Fibroblast of the aortic adventitia (primary cell): ENCODE results near the gene PLA2G2E. TPM values are rescaled to one million over a fixed set of nuclear protein-coding genes. Genes with fewer than 3 reads are reported as not detected.

ENCODE experiments used
- DNase-seq: peaks from one replicate; pipeline ENCODE4 v3.0.0-alpha.2; 2010; ENCODE audit warnings: low read depth
- H3K4me3 ChIP-seq: 2 replicates; pipeline ENCODE4 v1.5.1; 2011; ENCODE audit warnings: low read depth, mild to moderate bottlenecking, control low read depth, low read length, moderate library complexity
- CTCF ChIP-seq: IDR thresholded peaks from 2 replicates; pipeline ENCODE4 v1.5.1; 2011; ENCODE audit warnings: mild to moderate bottlenecking, low read length, control low read depth, inconsistent platforms; ENCODE audit not compliant: insufficient read depth
- total RNA-seq: library from RNA; depleted of rRNA; stranded (reverse); fragments of >200 nt; gene quantifications from 2 replicates; pipeline ENCODE4 v1.2.3, GENCODE V29; 2012; ENCODE audit warnings: low replicate concordance

The PLA2G2E gene
- total RNA-seq, 1 donor, result not detected

DNA sequence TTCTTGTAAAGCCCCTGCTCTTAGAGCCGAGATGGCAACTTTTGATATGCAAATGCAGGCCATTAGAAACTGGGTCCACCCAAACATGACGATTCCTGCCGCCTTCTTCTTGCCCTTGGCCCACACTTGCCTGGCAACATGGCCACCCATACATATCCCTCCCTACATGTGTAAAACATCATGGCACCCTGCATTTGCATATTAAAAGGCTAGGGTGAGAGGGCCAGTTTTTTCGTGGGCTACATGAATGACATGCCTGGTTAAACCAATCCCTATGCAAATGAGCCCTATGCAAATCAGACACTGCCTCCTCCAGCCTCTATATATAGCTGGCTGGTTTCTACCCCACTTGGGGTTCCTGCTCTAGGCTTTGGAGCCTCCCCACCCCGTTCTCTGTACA lies 37.2 kb upstream of the PLA2G2E start:
- no peak for DNase-seq
- TF ChIP-seq CTCF, result no peak
- H3K4me3 ChIP-seq, result no peak overlapping the region

- no peak for TF ChIP-seq CTCF
- DNase-seq, result no peak
- no peak overlapping the region for H3K4me3 ChIP-seq
These were observed 34.4 kb upstream of the PLA2G2E start for GRCh38 chr1:19957779-19958178.

DNA sequence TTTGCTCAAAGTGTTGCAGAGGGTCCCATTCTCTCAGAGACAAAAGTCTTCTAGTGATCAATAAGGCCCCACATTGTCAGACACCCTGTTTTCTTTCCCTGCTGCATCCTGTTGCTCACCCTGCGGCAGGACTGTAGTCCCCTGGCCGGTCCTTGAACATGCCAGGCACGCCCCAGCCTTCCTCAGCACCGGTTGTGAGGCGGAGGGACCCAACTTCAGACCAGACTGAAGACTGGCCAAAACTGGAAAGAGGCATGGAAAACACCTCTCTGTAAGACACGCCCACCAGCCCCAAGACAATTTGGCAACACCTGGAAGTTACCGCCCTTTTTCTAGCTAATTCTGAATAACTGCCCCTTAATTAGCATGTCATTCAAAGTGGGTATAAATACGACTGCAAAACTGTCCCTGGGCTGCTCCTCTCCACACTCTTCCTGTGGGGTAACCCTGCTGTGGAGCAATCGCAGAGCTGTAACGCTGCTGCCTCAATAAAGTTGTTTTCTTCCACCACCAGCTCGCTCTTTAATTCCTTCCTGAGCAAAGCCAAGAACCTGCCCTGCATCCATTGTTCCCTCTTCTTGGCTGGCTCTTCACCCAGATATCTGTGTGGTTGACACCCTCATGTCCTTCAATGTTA lies 32.2 kb upstream of the PLA2G2E start:
- no peak for DNase-seq
- H3K4me3 ChIP-seq, result no peak overlapping the region
- TF ChIP-seq CTCF, result no peak

- H3K4me3 ChIP-seq, result no peak overlapping the region
- no peak for TF ChIP-seq CTCF
- no peak for DNase-seq
These were observed 30.6 kb upstream of the PLA2G2E start for GRCh38 chr1:19954059-19954458.

DNA sequence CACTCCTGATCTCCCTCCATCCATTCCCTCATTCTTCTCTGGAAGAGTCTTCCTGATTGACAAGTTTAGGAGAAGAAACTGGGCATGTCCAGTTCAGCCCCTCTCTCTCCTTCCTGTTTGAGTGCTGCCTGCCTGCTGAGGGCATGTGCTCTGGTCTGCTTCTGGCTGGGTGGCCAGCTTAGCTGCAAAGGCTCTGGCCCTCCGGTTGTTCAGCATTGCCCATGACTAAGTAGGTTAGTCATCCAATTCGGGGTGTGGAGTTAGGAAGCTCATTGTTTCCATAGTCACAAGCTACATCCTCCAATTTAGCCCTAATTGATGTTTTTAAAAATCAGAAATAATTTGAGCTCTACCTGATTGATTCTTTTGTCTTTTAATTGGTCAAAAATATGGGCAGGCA lies 25.6 kb upstream of the PLA2G2E start:
- H3K4me3 ChIP-seq, result no peak overlapping the region
- DNase-seq, result peak; percentile 75
- no peak for TF ChIP-seq CTCF

DNA sequence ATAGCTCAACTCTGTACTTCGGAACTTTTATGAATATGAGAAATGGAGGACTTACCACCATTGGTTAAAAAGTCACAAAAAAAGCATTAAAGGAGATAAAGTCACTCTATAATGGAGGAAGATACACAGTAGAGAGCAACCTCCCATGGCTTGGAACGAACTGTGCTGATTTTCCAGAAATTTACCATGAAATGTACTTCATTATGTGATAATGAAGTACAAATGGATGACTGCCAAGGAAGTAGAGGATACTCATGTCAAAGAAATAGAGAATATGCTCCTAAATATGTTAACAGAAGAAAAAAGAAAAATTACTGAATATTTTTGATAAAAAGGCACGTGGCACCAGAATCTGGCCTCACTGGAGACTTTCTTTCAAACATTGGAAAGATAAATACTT lies 23.6 kb upstream of the PLA2G2E start:
- TF ChIP-seq CTCF, result no peak
- no peak overlapping the region for H3K4me3 ChIP-seq
- DNase-seq, result no peak

DNA sequence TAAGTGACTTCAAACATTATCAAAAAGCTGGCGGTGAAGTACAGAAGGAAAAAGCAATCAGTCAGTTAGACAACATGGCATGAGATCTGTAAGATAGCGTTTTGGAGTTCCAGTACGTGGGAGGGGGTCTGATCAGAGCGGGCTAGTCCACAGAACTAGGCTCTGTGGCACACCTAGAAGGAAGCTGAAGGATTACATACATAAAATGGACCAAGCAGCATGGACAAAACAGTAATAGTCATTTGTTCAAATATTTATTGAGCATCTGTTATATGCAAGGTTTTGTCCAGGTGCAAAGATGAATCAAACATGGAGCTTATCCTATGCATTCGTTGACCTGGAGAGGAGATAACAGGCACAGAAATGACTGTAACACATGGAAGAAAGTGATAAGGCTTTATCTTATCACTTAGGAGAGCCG lies 22.9 kb upstream of the PLA2G2E start:
- DNase-seq, result no peak
- TF ChIP-seq CTCF, result no peak
- H3K4me3 ChIP-seq, result no peak overlapping the region
